Right hindlimb (tissue), 1 donor: Measurements from ENCODE around the gene LRCH4.
A peak's percentile ranks its signal among the peaks of the same experiment; 100 is the strongest.

Experiments
- DNase-seq: peaks from one replicate; pipeline ENCODE4 v3.0.0-alpha.2; 2018

Gene LRCH4

GRCh38 chr7:100582041-100582579, 3.8 kb downstream of the LRCH4 start:
- no peak for DNase-seq

GRCh38 chr7:100580466-100581283, 5.3 kb downstream of the LRCH4 start:
- DNase-seq = no peak

- DNase-seq = no peak
These were observed 7.4 kb downstream of the LRCH4 start for GRCh38 chr7:100578246-100579183.

- DNase-seq = no peak
These were observed 8.4 kb downstream of the LRCH4 start for GRCh38 chr7:100577507-100577906.

GRCh38 chr7:100577103-100577502, 8.8 kb downstream of the LRCH4 start:
- no peak for DNase-seq

GRCh38 chr7:100576384-100576993, 9.4 kb downstream of the LRCH4 start:
- DNase-seq = no peak

GRCh38 chr7:100575746-100576383, 10.1 kb downstream of the LRCH4 start:
- DNase-seq = no peak

GRCh38 chr7:100575206-100575631, 10.7 kb downstream of the LRCH4 start:
- DNase-seq = no peak

GRCh38 chr7:100574362-100575205, 11.3 kb downstream of the LRCH4 start:
- DNase-seq = no peak

GRCh38 chr7:100573691-100574361, 12.1 kb downstream of the LRCH4 start, which contains the start of gene SAP25:
Gene SAP25 (minus strand): TSS chr7:100573900. CDS start chr7:100573742, 158 bp downstream.
- no peak for DNase-seq

GRCh38 chr7:100572949-100573675, 12.8 kb downstream of the LRCH4 start:
- no peak for DNase-seq

- DNase-seq = no peak
These were observed 13.5 kb downstream of the LRCH4 start for GRCh38 chr7:100572281-100572948.

- no peak for DNase-seq
These were observed 14.2 kb downstream of the LRCH4 start for GRCh38 chr7:100571829-100572116.

GRCh38 chr7:100570954-100571828, 14.7 kb downstream of the LRCH4 start:
- DNase-seq = no peak

- peak; percentile 68 for DNase-seq
These were observed 16.8 kb downstream of the LRCH4 start for GRCh38 chr7:100568896-100569844.

GRCh38 chr7:100568176-100568895, 17.6 kb downstream of the LRCH4 start:
- no peak for DNase-seq

GRCh38 chr7:100567751-100568175, 18.2 kb downstream of the LRCH4 start:
- no peak for DNase-seq
